HG03565 (cell line): ENCODE data around the gene FSIP1.

Experiments
- ATAC-seq: cut with Tn5 transposase; IDR thresholded peaks from one replicate; pipeline ENCODE4 v1.9.1; 2021; ENCODE audit warnings: mild to moderate bottlenecking, moderate library complexity; ENCODE audit not compliant: unreplicated experiment

Gene FSIP1

GRCh38 chr15:39690881-39691634 is 91.6 kb downstream of the FSIP1 start:
- ATAC-seq = no peak

- ATAC-seq = no peak
Measured at GRCh38 chr15:39687965-39688364, 94.7 kb downstream of the FSIP1 start.

- no peak for ATAC-seq
Measured at GRCh38 chr15:39685999-39686613, 96.5 kb downstream of the FSIP1 start.

GRCh38 chr15:39685367-39685766 is 97.3 kb downstream of the FSIP1 start:
- no peak for ATAC-seq

GRCh38 chr15:39684233-39684632 is 98.4 kb downstream of the FSIP1 start:
- ATAC-seq = no peak

GRCh38 chr15:39682366-39682765 is 100.3 kb downstream of the FSIP1 start:
- ATAC-seq = no peak

GRCh38 chr15:39680868-39681267 is 101.8 kb downstream of the FSIP1 start:
- ATAC-seq = no peak

GRCh38 chr15:39672666-39673065 is 110.0 kb downstream of the FSIP1 start:
- ATAC-seq = no peak

GRCh38 chr15:39672184-39672583 is 110.5 kb downstream of the FSIP1 start:
- no peak for ATAC-seq

GRCh38 chr15:39670687-39671086 is 112.0 kb downstream of the FSIP1 start:
- ATAC-seq = no peak

GRCh38 chr15:39669661-39670060 is 113.0 kb downstream of the FSIP1 start:
- no peak for ATAC-seq

- no peak for ATAC-seq
Measured at GRCh38 chr15:39669241-39669640, 113.4 kb downstream of the FSIP1 start.

GRCh38 chr15:39668457-39668856 is 114.2 kb downstream of the FSIP1 start:
- no peak for ATAC-seq

- no peak for ATAC-seq
Measured at GRCh38 chr15:39667382-39668127, 115.1 kb downstream of the FSIP1 start.

GRCh38 chr15:39666677-39667076 is 116.0 kb downstream of the FSIP1 start:
- no peak for ATAC-seq

GRCh38 chr15:39665629-39666250 is 116.9 kb downstream of the FSIP1 start:
- no peak for ATAC-seq

- ATAC-seq = no peak
Measured at GRCh38 chr15:39663704-39664250, 118.9 kb downstream of the FSIP1 start.

- no peak for ATAC-seq
Measured at GRCh38 chr15:39661776-39662175, 120.9 kb downstream of the FSIP1 start.

- no peak for ATAC-seq
Measured at GRCh38 chr15:39658740-39659139, 123.9 kb downstream of the FSIP1 start.

- no peak for ATAC-seq
Measured at GRCh38 chr15:39657668-39658067, 125.0 kb downstream of the FSIP1 start.

- no peak for ATAC-seq
Measured at GRCh38 chr15:39657181-39657580, 125.5 kb downstream of the FSIP1 start.
